ENCODE measurements around the gene CCDC183. TPM values are rescaled to one million over a fixed set of nuclear protein-coding genes. Genes with fewer than 3 reads are reported as not detected.

CCDC183 gene
- total RNA-seq, 1 donor from 2014 or later = not detected

DNA sequence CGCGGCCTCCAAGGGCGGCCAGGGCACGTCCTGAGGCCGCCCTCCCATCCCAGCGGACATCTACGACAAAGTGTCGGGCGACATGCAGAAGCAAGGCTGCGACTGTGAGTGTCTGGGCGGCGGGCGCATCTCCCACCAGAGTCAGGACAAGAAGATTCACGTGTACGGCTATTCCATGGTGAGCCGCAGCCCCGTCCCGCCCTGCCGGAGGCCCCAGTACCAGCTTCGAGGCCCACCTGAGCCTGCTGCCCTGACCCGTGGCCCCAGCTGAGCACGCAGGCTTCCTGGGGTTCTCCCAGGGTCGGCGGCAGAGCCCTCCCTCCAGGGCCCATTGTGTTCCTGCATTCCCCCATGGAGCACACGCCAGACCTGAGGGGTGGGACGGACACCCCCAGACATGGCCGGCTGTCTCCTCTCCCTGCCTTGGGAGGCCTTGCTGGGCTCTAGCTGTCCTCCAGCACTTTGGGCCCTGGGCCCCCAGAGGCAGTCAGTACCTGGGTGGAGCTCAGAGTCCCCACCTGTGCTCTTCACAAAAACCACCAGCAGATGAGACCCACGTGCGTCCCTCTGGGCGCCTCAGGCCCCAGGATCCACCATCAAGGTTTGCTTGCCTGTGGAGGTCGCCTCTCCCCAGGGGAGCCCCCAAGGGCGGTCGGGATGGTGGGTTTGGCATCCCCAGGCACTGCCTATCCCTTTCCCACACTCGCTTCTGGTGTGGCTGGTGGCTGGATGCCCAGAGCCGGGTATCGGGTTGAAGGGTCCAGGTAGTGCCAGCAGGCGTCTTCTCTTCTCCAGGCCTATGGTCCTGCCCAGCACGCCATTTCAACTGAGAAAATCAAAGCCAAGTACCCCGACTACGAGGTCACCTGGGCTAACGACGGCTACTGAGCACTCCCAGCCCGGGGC is 54.1 kb downstream of the CCDC183 start:
- no peak for ATAC-seq

DNA sequence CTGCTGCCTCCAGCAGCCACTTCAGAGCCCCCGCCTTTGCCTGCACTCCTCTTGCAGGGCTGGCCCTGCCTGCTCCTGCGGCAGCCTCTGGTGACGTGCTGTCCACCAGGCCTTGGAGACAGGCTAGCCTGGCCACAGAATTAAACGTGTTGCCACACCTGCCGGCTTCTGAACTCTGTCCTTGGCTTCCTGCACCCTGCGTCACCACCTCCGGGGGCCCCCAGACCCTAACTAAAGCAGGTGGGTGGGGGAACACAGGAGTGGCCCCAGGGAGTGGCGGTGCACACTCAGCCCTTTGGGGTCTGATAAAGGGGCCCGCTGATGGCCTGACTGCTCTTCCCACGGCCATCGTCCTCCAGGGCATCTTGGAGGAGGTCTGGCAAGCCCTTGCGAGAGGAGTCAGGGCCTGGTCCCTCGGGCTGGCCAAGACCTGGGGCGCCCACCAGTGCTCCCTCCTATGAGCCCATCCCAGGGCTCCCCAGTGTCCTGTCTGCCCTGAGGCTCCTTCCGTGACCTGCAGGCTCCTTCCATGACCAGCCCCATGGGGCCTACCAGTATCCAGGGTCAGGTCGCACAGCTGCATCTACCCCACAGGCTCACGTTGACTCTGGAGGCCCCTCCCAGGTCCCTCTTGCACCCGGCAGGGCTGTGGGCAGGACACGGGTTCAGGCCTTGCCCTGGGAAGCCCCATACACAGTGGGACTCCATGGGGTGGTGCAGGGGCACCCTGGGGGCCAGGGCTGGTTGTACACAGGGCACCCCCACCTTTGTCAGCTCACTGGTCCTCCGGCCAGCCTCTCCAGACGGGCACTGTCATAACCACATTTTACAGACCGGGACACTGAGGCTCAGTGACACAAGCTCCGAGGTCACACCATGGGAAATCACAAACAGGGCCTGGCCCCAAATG is 55.0 kb downstream of the CCDC183 start:
- no peak for ATAC-seq

DNA sequence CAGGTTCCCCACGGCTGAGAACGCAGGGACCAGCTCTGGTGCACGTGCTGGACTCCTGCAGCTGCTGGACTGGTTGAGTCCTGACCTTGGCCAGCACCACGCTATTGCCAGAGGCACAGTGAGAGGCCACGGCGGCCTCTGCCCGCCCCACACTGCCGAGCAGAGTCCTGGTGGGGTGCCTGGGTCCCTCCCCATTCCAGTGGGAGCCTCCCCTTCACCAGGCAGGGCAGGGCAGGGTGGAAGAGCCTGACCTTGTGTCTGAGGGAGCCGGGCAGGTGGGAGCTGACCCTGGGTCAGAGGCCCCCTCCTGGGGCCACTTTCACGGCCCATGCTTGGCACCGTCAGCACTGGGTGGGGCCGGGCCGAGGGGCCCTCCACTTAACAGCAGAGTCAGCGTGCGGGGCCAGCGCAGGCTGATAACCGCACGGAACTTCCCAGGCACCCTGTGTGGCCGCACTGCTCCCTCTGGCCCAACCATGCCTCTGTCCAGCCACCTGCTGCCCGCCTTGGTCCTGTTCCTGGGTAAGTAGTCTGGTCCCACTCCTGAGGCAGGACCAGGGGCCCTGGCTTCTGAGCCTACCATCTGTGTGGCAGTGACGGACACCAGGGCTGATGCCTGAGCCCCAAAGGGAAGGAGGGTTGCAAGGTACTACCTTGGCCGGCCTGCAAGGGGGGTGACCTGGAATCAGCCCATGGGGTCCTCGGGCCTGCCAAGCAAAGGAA is 56.0 kb downstream of the CCDC183 start, which contains the start of gene MAMDC4:
MAMDC4 (plus strand) TSS at position 406 of the 723 bp plus-strand sequence; CDS start at position 477, 71 bp downstream.
- no peak for ATAC-seq

DNA sequence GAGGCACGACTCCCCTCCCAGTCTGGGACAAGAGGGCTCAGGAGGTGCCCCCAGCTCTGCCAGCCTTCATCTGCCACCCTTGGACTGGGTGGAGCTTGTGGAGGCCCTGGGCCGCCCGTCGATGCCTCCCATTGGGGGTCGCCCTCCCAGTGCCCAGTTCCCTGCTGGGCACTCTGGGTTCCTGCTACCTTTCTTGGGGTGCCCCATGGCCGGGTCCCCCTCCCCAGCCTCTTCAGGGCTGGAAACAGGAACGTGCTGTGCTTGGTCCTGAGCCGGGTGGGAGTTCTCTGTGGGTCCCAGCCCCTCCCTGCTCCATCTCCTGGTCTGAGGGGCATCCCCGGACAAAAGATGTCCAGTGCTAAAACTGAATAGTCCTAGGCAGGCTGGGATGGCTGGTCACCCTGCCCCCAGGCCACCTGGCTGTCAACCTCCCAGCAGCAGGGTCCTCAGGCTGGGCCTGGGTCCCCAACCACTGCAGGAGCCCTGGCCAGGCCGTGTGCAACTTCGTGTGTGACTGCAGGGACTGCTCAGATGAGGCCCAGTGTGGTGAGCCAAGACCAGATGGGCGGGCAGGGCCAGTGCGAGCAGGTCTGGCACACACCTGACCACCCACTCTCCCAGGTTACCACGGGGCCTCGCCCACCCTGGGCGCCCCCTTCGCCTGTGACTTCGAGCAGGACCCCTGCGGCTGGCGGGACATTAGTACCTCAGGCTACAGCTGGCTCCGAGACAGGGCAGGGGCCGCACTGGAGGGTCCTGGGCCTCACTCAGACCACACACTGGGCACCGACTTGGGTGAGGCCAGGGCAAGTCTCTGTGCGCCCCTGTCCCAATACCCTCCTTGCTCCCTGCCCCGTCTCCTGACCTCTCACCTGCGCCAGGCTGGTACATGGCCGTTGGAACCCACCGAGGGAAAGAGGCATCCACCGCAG is 56.8 kb downstream of the CCDC183 start:
- ATAC-seq = no peak

DNA sequence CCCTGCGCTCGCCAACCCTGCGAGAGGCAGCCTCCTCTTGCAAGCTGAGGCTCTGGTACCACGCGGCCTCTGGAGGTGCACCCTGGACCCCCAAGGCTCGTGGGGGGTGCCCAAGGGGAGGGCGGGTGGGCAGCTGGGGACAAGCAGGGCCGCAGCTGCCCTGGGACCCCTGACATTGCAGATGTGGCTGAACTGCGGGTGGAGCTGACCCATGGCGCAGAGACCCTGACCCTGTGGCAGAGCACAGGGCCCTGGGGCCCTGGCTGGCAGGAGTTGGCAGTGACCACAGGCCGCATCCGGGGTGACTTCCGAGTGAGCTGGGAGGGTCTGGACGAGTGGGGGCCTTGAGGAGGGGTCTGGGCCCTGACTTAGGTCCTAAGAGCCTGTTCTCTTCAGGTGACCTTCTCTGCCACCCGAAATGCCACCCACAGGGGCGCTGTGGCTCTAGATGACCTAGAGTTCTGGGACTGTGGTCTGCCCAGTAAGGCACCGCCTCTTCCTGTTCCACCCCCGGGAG is 57.5 kb downstream of the CCDC183 start:
- ATAC-seq = no peak

DNA sequence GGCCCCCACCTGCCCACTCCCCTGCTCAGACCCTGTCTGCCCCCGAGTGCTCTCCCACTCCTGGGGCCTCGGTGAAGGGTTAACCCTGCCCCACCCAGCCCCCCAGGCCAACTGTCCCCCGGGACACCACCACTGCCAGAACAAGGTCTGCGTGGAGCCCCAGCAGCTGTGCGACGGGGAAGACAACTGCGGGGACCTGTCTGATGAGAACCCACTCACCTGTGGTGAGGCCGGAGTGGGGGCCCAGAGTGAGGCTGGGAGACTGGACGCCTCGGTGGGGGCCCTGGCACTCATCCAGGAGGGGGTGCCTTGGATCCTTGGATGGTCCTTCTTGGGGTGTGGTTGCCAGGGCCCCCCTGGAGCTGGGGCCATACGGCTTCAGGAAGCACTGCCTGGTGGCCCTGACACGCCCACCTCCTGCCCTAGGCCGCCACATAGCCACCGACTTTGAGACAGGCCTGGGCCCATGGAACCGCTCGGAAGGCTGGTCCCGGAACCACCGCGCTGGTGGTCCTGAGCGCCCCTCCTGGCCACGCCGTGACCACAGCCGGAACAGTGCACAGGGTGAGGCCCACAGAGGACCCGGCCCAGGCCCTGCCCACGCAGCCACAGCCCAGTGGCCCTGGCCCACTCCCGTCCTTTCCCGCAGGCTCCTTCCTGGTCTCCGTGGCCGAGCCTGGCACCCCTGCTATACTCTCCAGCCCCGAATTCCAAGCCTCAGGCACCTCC is 58.1 kb downstream of the CCDC183 start:
- no peak for ATAC-seq

DNA sequence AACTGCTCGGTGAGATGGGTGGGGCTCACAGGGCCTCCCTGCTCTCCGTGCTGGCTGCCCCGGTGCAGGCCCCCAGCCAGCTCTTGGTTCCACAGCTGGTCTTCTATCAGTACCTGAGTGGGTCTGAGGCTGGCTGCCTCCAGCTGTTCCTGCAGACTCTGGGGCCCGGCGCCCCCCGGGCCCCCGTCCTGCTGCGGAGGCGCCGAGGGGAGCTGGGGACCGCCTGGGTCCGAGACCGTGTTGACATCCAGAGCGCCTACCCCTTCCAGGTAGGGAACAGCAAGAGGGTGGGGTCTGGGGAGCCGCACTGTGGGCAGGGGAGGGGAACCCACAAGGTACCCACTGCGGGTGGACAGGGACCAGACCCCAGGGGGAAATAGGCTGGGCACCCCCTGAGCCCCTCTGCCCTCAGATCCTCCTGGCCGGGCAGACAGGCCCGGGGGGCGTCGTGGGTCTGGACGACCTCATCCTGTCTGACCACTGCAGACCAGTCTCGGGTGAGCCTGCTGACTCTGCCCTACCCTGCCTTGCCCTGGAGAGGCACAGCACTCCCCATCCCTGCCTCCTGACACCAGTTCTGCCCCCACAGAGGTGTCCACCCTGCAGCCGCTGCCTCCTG is 58.8 kb downstream of the CCDC183 start:
- ATAC-seq = no peak

DNA sequence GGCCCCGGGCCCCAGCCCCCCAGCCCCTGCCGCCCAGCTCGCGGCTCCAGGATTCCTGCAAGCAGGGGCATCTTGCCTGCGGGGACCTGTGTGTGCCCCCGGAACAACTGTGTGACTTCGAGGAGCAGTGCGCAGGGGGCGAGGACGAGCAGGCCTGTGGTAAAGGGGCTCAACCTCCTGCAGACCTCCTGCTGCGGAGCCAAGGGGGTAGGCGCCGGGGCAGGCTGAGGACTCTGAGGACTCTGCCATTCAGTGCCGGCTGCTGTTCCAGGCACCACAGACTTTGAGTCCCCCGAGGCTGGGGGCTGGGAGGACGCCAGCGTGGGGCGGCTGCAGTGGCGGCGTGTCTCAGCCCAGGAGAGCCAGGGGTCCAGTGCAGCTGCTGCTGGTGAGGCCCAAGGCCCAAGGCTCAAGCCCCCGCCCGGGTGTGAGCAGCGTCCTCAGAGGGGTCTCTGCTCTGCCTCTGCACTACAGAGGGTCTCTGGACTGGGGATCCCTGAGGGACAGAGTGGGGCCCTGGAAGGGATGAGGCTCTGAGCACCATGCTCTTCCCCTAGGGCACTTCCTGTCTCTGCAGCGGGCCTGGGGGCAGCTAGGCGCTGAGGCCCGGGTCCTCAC is 59.4 kb downstream of the CCDC183 start:
- ATAC-seq = no peak

DNA sequence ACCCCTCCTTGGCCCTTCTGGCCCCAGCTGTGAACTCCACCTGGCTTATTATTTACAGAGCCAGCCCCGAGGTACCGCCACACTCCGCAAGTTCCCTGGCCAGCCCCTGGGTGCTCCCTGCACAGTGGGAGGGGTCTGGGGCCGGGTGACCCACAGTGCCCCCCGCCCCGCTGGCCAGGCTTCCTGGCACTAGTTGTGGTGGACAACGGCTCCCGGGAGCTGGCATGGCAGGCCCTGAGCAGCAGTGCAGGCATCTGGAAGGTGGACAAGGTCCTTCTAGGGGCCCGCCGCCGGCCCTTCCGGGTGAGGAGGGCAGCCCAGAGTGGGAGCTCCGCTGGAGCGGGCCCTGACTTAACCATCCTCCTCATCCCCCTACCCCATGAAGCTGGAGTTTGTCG is 59.9 kb downstream of the CCDC183 start:
- no peak for ATAC-seq

DNA sequence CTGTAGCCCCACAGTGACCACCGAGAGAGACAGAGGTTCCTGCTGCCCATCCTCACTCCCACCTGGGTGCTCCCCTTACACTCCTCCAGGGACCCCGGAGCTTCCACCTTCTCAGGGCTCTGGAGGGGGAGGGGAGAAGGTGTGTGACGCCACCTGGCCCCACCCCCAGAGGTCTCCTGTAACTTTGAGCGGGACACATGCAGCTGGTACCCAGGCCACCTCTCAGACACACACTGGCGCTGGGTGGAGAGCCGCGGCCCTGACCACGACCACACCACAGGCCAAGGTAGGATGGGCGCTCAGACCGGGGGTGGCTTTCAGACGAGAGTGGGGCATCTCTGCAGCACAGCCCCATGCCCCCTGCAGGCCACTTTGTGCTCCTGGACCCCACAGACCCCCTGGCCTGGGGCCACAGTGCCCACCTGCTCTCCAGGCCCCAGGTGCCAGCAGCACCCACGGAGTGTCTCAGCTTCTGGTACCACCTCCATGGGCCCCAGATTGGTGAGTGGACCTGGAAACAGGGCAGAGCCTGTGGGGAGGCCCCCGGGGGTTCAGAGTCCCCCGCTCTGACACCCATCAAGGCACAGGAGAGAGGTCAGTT is 60.5 kb downstream of the CCDC183 start:
- ATAC-seq = no peak

DNA sequence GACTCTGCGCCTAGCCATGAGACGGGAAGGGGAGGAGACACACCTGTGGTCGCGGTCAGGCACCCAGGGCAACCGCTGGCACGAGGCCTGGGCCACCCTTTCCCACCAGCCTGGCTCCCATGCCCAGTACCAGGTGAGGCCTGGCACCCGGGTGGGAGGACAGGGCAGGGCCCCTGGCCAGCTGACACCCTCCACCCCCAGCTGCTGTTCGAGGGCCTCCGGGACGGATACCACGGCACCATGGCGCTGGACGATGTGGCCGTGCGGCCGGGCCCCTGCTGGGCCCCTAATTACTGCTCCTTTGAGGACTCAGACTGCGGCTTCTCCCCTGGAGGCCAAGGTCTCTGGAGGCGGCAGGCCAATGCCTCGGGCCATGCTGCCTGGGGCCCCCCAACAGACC is 61.0 kb downstream of the CCDC183 start:
- ATAC-seq = no peak

Other genes starting within 250 kb of the CCDC183 start
- 13.0 TPM for gene EGFL7, start 133.4 kb upstream of the CCDC183 start, total RNA-seq
- gene AGPAT2, start 108.9 kb upstream of the CCDC183 start, total RNA-seq = 91.7 TPM
- 0.76 TPM for gene DIPK1B, start 83.8 kb upstream of the CCDC183 start, total RNA-seq
- 1.3 TPM for gene LCN10, start 53.4 kb upstream of the CCDC183 start, total RNA-seq
- 3.8 TPM for gene LCN6, start 47.8 kb upstream of the CCDC183 start, total RNA-seq
- not detected for gene LCN8, start 38.1 kb upstream of the CCDC183 start, total RNA-seq
- not detected for gene LCN15, start 31.8 kb upstream of the CCDC183 start, total RNA-seq
- gene TMEM141, start 5.0 kb upstream of the CCDC183 start, total RNA-seq = 102 TPM
- gene RABL6, start 11.6 kb downstream of the CCDC183 start, total RNA-seq = 52.6 TPM
- gene AJM1, start 46.1 kb downstream of the CCDC183 start, total RNA-seq = 1.1 TPM
- gene PHPT1, start 53.1 kb downstream of the CCDC183 start, total RNA-seq = 74.4 TPM
- 1.3 TPM for gene MAMDC4, start 56.0 kb downstream of the CCDC183 start, total RNA-seq
- gene EDF1, start 70.0 kb downstream of the CCDC183 start, total RNA-seq = 296 TPM
- gene TRAF2, start 90.2 kb downstream of the CCDC183 start, total RNA-seq = 11.1 TPM
- gene FBXW5, start 148.4 kb downstream of the CCDC183 start, total RNA-seq = 71.9 TPM
- not detected for gene C8G, start 148.9 kb downstream of the CCDC183 start, total RNA-seq
- gene LCN12, start 155.9 kb downstream of the CCDC183 start, total RNA-seq = 0.80 TPM
- gene PTGDS, start 181.2 kb downstream of the CCDC183 start, total RNA-seq = 18.4 TPM
- gene LCNL1, start 186.7 kb downstream of the CCDC183 start, total RNA-seq = 0.20 TPM
- 33.1 TPM for gene PAXX, start 196.1 kb downstream of the CCDC183 start, total RNA-seq
- gene CLIC3, start 200.2 kb downstream of the CCDC183 start, total RNA-seq = 154 TPM
- gene ABCA2, start 231.9 kb downstream of the CCDC183 start, total RNA-seq = 2.0 TPM
- 0.12 TPM for gene FUT7, start 235.8 kb downstream of the CCDC183 start, total RNA-seq
- gene NPDC1, start 249.8 kb downstream of the CCDC183 start, total RNA-seq = 26.6 TPM